GM19025 (cell line): ENCODE results near the gene MAL.

Experiments used
- ATAC-seq: cut with Tn5 transposase; IDR thresholded peaks from one replicate; pipeline ENCODE4 v1.9.1; 2021; ENCODE audit warnings: mild to moderate bottlenecking, low read depth, moderate library complexity; ENCODE audit not compliant: unreplicated experiment

MAL gene

GRCh38 chr2:95046371-95047112, 21.0 kb downstream of the MAL start:
- ATAC-seq, result no peak

GRCh38 chr2:95047629-95048510, 22.4 kb downstream of the MAL start:
- ATAC-seq, result no peak

- no peak for ATAC-seq
These were observed 23.5 kb downstream of the MAL start for GRCh38 chr2:95048825-95049682.

- no peak for ATAC-seq
These were observed 24.1 kb downstream of the MAL start for GRCh38 chr2:95049683-95049955.

GRCh38 chr2:95049961-95050360, 24.5 kb downstream of the MAL start:
- ATAC-seq, result no peak

- ATAC-seq, result no peak
These were observed 25.1 kb downstream of the MAL start for GRCh38 chr2:95050385-95051300.

- ATAC-seq, result no peak
These were observed 26.1 kb downstream of the MAL start for GRCh38 chr2:95051626-95052025.

GRCh38 chr2:95052307-95052706, 26.8 kb downstream of the MAL start:
- no peak for ATAC-seq

- ATAC-seq, result no peak
These were observed 27.4 kb downstream of the MAL start for GRCh38 chr2:95052804-95053479.

- ATAC-seq, result no peak
These were observed 28.0 kb downstream of the MAL start for GRCh38 chr2:95053543-95053942.

- ATAC-seq, result no peak
These were observed 28.5 kb downstream of the MAL start for GRCh38 chr2:95054016-95054415.

- ATAC-seq, result no peak
These were observed 29.8 kb downstream of the MAL start for GRCh38 chr2:95055262-95055661.

- ATAC-seq, result no peak
These were observed 30.5 kb downstream of the MAL start for GRCh38 chr2:95056044-95056443.

- ATAC-seq, result no peak
These were observed 31.3 kb downstream of the MAL start for GRCh38 chr2:95056461-95057459.

GRCh38 chr2:95057535-95058370, 32.2 kb downstream of the MAL start:
- ATAC-seq, result no peak

GRCh38 chr2:95058466-95058988, 33.0 kb downstream of the MAL start:
- ATAC-seq, result no peak

GRCh38 chr2:95058989-95059641, 33.6 kb downstream of the MAL start:
- no peak for ATAC-seq
